Keratinocyte (primary cell): ENCODE results near the gene HAND1.

Experiments used
- CTCF ChIP-seq, 3 experiments: IDR thresholded peaks in 1 of 3; conservative IDR thresholded peaks in 1 of 3; optimal IDR thresholded peaks in 1 of 3; 2 replicates in 2 of 3; 3 replicates in 1 of 3; pipeline versions ENCODE3 to v1.5.1; 2011; ENCODE audit warnings: low read length in 3 of 3, mild to moderate bottlenecking in 3 of 3, moderate library complexity in 2 of 3, control low read depth in 1 of 3, inconsistent platforms in 1 of 3; ENCODE audit not compliant: insufficient read depth in 2 of 3; ENCODE audit errors: extremely low read depth in 1 of 3
- EZH2 ChIP-seq: IDR thresholded peaks from one replicate; pipeline ENCODE4 v1.6.1; 2012; ENCODE audit warnings: inconsistent platforms, mild to moderate bottlenecking, low read length, moderate library complexity

- TF ChIP-seq CTCF (optimal IDR thresholded peaks at IDR 0.05 in 1 of 3, IDR thresholded peaks at IDR 0.05 in 1 of 3, conservative IDR thresholded peaks at IDR 0.05 in 1 of 3; ENCODE audit: extremely low read depth in 1 of 3, insufficient read depth in 2 of 3, low read length in 3 of 3) = no peak
- TF ChIP-seq EZH2 = no peak
These were observed 3.8 kb upstream of the HAND1 start for GRCh38 chr5:154481584-154482381.
